Heart right ventricle (tissue), 16 donors: ENCODE data around the gene GALE. TPM values are rescaled to one million over a fixed set of nuclear protein-coding genes. Genes with fewer than 3 reads are reported as not detected.
A peak's percentile ranks its signal among the peaks of the same experiment; 100 is the strongest.
"Not testable (repeated sequence)": the region's sequence is repeated elsewhere in the genome, so short reads cannot be mapped to it uniquely, and the experiment has no call there.

Experiments used
- ATAC-seq, 8 donors: fragments of 200-7000 bp; cut with Tn5 transposase; one replicate each; pipeline ENCODE4 v1.9.1; 2020; ENCODE audit warnings: mild to moderate bottlenecking in 8 of 8, moderate library complexity in 8 of 8, moderate number of reproducible peaks in 1 of 8
- DNase-seq, 2 donors: peaks; one replicate each; pipeline ENCODE4 v3.0.0-alpha.2; 2020
- H3K27ac ChIP-seq, 10 donors: fragments of 200-600 bp; sonication (generic) in 2 of 10; one replicate each; pipeline versions ENCODE4 v1.5.0 to v1.8.0; 2020 to 2022; ENCODE audit warnings: mild to moderate bottlenecking in 3 of 10
- H3K27me3 ChIP-seq, 7 donors: fragments of 200-600 bp; one replicate each; pipeline ENCODE4 v1.8.0; 2021 to 2022; ENCODE audit warnings: mild to moderate bottlenecking in 2 of 7
- H3K36me3 ChIP-seq, 9 donors: fragments of 200-600 bp; sonication (generic) in 1 of 9; one replicate each; pipeline versions ENCODE4 v1.5.0 to v1.8.0; 2020 to 2022; ENCODE audit warnings: mild to moderate bottlenecking in 2 of 9
- H3K4me1 ChIP-seq, 9 donors: fragments of 200-600 bp; sonication (generic) in 1 of 9; one replicate each; pipeline versions ENCODE4 v1.5.0 to v1.8.0; 2020 to 2022; ENCODE audit warnings: mild to moderate bottlenecking in 4 of 9
- H3K4me3 ChIP-seq, 10 donors: fragments of 200-600 bp; sonication (generic) in 2 of 10; one replicate each; pipeline versions ENCODE4 v1.5.0 to v1.8.0; 2020 to 2022; ENCODE audit warnings: mild to moderate bottlenecking in 7 of 10, moderate library complexity in 2 of 10
- H3K9me3 ChIP-seq, 11 donors: fragments of 200-600 bp in 10 of 11; sonication (generic) in 2 of 11; one replicate each; pipeline versions ENCODE4 v1.5.0 to v1.8.0; 2013 to 2022; ENCODE audit warnings: mild to moderate bottlenecking in 2 of 11, control low read depth in 1 of 11, moderate library complexity in 1 of 11
- WGBS, 2 donors: extraction: QIAGEN DNeasy Blood & Tissue Kit; methylation state at CpG; one replicate each; pipeline ENCODE4 v1.1.7; 2013; ENCODE audit warnings: inconsistent platforms in 1 of 2; 5-methylcytosine and 5-hydroxymethylcytosine counted together
- intact Hi-C, 10 donors: fragments of 100-400 bp; cut with DNase I; formaldehyde crosslinking; loops; one replicate each; pipeline versions ENCODE4 v1.11.1 to v1.14.2; 2022
- polyA plus RNA-seq, 2 donors: library from polyadenylated mRNA; stranded (reverse); fragments of 200-250 nt; gene quantifications; one replicate each; pipeline ENCODE4 v1.2.3, GENCODE V29; 2013
- total RNA-seq, 10 donors: library from RNA; stranded (reverse); fragmentation: NEBNext Ultra II Directional in 3 of 10; extraction: Animal tissue kit (Norgen Biotek cat#: 25700) in 3 of 10; gene quantifications; one replicate each; pipeline versions ENCODE4 v1.2.1 to v1.2.4, GENCODE V29; 2021 to 2023
- TF ChIP-seq, protein P1 (sequence below), 9 donors: fragments of 200-600 bp; sonication (generic) in 2 of 9; IDR thresholded peaks; one replicate each; pipeline versions ENCODE4 v1.5.0 to v1.8.0; 2021 to 2022; ENCODE audit warnings: antibody characterized with exemption in 9 of 9, mild to moderate bottlenecking in 5 of 9, moderate library complexity in 1 of 9
- donor health status: Arrhythmogenic right ventricular cardiomyopathy.
- donor health status: ischemic (EF 13 %, LVEDD 7.1; RV severe dilation, severe dysfunction).
- donor health status: healthy with polysubstance abuse.
- donor health status: DM: no; HTN: yes; CAD: no.
- donor health status: DM: no; HTN: no; CAD: no.
- donor health status: ischemic (EF 25% LVEDD 6.9; RV normal size, moderate dysfunction).
- donor health status: ischemic (EF 25% LVEDD 5.7; RV mildly dilated, moderate dysfunction).
- donor health status: healthy.
- donor health status: DM: yes; HTN: yes; CAD: no.
- donor health status: Ischemic cardiomyopathy.
- donor health status: ischemic (EF 35%, LVEDD 5.7; RV mildly dilated, moderate dysfunction).
- donor health status: nonischemic (EF 11% LVEDD 7.7; RV severe dilation, severe dysfunction).
- donor health status: DM: yes; HTN: yes; CAD: no.
- donor health status: PGD.
- donor health status: ischemic (EF 29% LVEDD 5.4; RV normal size, mild dysfunction).
- donor health status: nonischemic (EF 23%, LVEDD 6.1; RV moderate dilation, normal function).

The GALE gene
- total and polyA plus RNA-seq, 12 donors, result 5.3 to 22.2 (median 8.3) TPM

DNA sequence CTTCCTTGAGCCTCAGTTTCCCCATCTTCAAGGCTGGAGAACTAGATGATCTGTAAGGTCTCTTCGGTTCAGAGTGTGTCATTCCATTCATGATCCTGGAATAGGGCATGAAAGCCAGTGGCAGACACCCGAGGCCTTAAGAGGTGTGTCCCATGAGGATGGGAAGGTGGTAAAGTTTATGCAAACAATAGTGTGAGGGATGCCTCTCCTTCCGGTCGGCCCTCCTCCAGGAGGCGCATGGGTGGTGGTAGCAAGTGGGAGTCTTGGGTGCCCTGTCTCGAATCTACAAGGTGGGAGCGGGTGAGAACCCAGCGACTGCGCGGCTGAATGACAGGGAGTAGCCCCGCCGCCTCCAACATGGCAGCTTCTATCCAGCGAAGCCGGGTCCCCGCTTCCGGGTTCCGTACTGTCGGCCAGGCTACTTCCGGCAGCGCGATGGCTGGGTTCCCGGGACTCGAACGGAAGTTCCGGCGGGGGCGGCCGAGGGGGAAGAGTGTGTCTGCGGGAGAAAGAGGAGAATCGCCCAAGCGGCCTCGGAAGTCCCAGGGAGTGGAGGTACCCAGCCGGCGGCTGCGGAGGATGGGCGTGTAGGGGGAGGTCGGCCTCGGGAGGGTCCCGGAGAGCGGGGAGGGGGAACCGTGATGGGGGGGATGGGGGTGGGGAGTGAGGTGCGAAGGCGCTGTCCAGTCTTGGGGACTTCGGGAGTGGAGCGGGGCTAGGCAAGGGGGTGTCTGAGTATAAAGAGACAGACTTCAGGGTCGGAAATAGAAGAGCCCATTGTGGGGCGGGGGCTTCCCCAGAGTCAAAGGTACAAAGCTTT lies 9.6 kb downstream of the GALE start, which contains the start of gene LYPLA2:
Gene LYPLA2, plus strand, starts transcription at position 450 of the 820 bp plus-strand sequence. CDS start 1,538 bp downstream, outside the sequence.
- intact Hi-C loops, result no loop called here
- peak within 1 kb of the TSS; percentile 57 to 88 (median 82) for H3K4me3 ChIP-seq
- ATAC-seq, result peak; percentile 83 to 96 (median 94)
- DNase-seq, result peak; percentile 94 to 95
- H3K9me3 ChIP-seq, result no peaks in the 10 kb centered on the region
- TF ChIP-seq, protein P1, sequence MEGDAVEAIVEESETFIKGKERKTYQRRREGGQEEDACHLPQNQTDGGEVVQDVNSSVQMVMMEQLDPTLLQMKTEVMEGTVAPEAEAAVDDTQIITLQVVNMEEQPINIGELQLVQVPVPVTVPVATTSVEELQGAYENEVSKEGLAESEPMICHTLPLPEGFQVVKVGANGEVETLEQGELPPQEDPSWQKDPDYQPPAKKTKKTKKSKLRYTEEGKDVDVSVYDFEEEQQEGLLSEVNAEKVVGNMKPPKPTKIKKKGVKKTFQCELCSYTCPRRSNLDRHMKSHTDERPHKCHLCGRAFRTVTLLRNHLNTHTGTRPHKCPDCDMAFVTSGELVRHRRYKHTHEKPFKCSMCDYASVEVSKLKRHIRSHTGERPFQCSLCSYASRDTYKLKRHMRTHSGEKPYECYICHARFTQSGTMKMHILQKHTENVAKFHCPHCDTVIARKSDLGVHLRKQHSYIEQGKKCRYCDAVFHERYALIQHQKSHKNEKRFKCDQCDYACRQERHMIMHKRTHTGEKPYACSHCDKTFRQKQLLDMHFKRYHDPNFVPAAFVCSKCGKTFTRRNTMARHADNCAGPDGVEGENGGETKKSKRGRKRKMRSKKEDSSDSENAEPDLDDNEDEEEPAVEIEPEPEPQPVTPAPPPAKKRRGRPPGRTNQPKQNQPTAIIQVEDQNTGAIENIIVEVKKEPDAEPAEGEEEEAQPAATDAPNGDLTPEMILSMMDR (IDR thresholded peaks at IDR 0.05), result no peak
- 1% methylated on average over 43 to 47 of the region's 47 CpGs for WGBS, 2 donors
- peaks cover 0 to 62% (median 34%) of the 10 kb centered on the region in 9 donors for H3K36me3 ChIP-seq
- no peaks in the 10 kb centered on the region for H3K27me3 ChIP-seq
- peaks cover 4 to 37% (median 27%) of the 10 kb centered on the region in 9 donors for H3K4me1 ChIP-seq
- H3K27ac ChIP-seq, result peak within 1 kb of the TSS in 9 of 10 donors; percentile 57 to 91 (median 84)

DNA sequence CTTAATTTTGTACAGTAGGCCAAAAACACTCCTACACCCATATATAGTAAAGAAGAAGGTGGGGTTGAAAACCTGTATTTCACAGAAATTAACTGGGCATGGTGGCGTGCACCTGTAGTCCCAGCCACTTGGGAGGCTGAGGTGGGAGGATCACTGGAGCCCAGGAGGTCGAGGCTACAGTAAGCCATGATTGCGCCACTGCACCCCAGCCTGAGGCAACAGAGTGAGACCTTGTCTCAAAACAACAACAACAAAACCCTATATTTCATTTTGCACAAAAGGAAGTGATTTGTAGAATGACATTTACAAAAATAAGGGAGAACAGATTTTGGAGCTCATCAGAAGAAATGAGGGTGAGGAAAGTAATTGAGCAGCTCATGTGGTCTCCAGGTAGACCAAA lies 11.9 kb downstream of the GALE start:
- TF ChIP-seq, protein P1 (IDR thresholded peaks at IDR 0.05), result no peak
- peaks cover 0 to 64% (median 27%) of the 10 kb centered on the region in 9 donors for H3K36me3 ChIP-seq
- ATAC-seq (no peak), DNase-seq (no peak)
- peaks cover 4 to 39% (median 27%) of the 10 kb centered on the region in 9 donors for H3K4me1 ChIP-seq
- no peak overlapping the region for H3K27ac ChIP-seq
- no peaks in the 10 kb centered on the region for H3K9me3 ChIP-seq
- intact Hi-C loops, result no loop called here
- 94 to 97% methylated on average over 3 of the region's 3 CpGs for WGBS, 2 donors
- no peak overlapping the region for H3K4me3 ChIP-seq
- H3K27me3 ChIP-seq, result no peaks in the 10 kb centered on the region

DNA sequence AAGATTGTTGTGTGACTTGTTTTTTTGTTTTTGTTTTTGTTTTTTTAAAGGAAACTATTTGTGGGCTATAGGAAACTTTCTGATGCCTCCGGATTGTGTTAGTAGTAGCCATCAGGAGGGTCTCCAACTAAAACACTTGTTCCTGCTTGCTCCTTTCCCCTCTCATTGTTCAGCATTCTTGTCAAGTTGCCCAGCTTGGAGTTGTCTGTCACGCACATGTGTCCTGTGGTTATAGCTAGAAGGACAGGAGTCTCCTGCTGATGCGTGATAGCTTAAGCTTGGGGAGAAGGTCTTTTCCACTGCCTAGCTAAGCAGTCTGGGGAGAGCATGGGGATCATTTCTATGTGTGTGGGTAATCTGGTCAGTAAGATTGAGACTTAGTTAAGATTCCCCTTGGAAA lies 12.9 kb downstream of the GALE start:
- intact Hi-C loops, result no loop called here
- 76 to 83% methylated on average over 3 of the region's 3 CpGs for WGBS, 2 donors
- DNase-seq (no peak), ATAC-seq (no peak)
- peaks cover 0 to 64% (median 27%) of the 10 kb centered on the region in 9 donors for H3K36me3 ChIP-seq
- no peaks in the 10 kb centered on the region for H3K27me3 ChIP-seq
- no peaks in the 10 kb centered on the region for H3K9me3 ChIP-seq
- TF ChIP-seq, protein P1 (IDR thresholded peaks at IDR 0.05), result no peak
- no peak overlapping the region for H3K27ac ChIP-seq
- no peak overlapping the region for H3K4me3 ChIP-seq
- peaks cover 4 to 34% (median 20%) of the 10 kb centered on the region in 9 donors for H3K4me1 ChIP-seq

DNA sequence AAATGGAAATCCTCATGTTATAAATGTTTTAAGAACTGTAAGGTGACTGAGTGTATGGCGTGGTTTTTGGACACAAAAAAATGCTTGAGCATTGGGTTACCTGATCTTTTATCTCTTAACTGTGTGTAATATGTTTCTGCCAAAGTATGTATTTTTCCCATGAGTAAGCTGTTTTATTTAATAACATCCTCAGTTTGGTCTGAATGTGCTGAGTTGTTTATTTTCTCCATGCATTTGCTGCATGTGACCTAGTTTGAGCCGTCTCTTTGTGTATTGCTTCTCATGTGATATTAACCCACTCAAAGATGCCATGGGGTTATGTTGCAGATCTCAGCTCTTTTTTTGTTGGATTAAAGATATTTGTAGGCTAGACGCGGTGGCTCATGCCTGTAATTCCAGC lies 15.7 kb downstream of the GALE start:
- H3K4me3 ChIP-seq, result no peak overlapping the region
- peaks cover 0 to 92% (median 34%) of the 10 kb centered on the region in 9 donors for H3K36me3 ChIP-seq
- TF ChIP-seq, protein P1 (IDR thresholded peaks at IDR 0.05), result no peak
- WGBS, 2 donors, result 90 to 91% methylated on average over 4 of the region's 4 CpGs
- DNase-seq, result no peak
- no peaks in the 10 kb centered on the region for H3K27me3 ChIP-seq
- peaks cover 0 to 21% (median 3%) of the 10 kb centered on the region in 9 donors for H3K4me1 ChIP-seq
- no peaks in the 10 kb centered on the region for H3K9me3 ChIP-seq
- intact Hi-C loops, result no loop called here
- no peak overlapping the region for H3K27ac ChIP-seq
- ATAC-seq, result no peak

DNA sequence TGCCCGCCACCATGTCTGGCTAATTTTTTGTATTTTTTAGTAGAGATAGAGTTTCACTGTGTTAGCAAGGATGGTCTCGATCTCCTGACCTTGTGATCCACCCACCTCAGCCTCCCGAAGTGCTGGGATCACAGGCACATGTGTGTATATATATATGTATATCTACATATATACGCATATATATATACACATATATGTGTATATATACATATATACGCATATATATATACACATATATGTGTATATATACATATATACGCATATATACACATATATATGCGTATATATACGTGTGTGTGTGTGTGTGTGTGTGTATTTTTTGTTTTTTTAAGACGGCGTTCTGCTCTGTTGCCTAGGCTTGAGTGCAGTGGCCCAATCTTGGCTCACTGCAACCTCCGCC lies 17.4 kb downstream of the GALE start:
- H3K4me1 ChIP-seq, result peaks cover 9 to 26% (median 15%) of the 10 kb centered on the region in 9 donors
- H3K9me3 ChIP-seq, ATAC-seq, H3K27ac ChIP-seq, H3K27me3 ChIP-seq, DNase-seq, H3K4me3 ChIP-seq, intact Hi-C loops: not testable (repeated sequence)
- WGBS, 2 donors, result 92 to 96% methylated on average over 11 of the region's 11 CpGs
- peaks cover 0 to 87% (median 29%) of the 10 kb centered on the region in 9 donors for H3K36me3 ChIP-seq
